ENCODE measurements around the gene ADRM1. TPM values are rescaled to one million over a fixed set of nuclear protein-coding genes. Genes with fewer than 3 reads are reported as not detected.

Gene ADRM1
- total and polyA plus RNA-seq, 8 donors = 30.0 to 96.9 (median 43.5) TPM

GRCh38 chr20:62296724-62297448 is 5.9 kb upstream of the ADRM1 start:
- DNase-seq (peak in 1 of 4 donors; percentile 68), ATAC-seq (no peak)
- Histone ChIP-seq H3K27ac (no peak overlapping the region), H3K36me3 (peaks cover 0 to 70% of the 10 kb centered on the region in 2 donors), H3K9me3 (no peaks in the 10 kb centered on the region), H3K4me3 (no peak overlapping the region), H3K27me3 (no peaks in the 10 kb centered on the region), H3K4me1 (peaks cover 0 to 4% of the 10 kb centered on the region in 2 donors)
- intact Hi-C loops (cut with DNase I) = no loop called here
- TF ChIP-seq CTCF (IDR thresholded peaks at IDR 0.05) = no peak

DNA sequence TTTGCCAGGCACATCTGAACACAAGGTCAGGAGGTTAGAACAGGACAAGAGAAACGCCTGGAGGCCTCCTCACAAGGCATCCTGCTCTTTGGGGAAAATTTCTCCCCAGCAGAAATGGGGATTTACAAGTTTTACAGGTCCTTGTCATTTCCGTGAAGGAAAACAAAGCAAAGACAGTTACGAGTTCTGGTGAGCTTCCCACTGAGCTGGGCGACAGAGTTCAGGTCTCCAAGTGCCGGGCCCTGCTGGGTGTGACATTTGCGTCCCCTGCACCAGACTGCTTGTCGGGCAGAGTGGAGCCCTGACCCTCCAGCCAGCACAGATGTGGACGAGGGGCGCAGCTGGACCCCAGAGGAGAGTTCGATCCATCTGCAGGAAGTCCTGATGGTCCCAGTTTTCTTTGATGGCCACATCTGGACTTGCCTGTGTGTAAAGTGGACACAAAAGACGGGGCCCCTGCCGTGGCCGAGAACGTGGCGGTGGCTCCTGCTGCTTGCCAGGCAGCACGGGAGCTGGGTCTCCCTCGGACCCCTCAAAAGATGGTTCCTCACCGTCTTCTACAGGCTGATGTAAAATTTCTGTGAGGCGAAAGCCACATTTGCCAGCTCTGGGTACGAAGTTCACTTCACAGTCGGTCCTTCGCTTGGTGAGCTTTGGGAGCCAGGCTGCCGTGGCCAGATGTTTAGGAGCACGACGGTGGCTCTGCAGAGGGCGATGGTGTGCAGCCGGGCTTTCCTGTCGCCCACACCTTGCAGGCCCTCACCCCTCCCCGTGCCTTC is 5.2 kb upstream of the ADRM1 start:
- Histone ChIP-seq H3K27ac (no peak overlapping the region), H3K4me3 (no peak overlapping the region), H3K36me3 (peaks cover 0 to 62% of the 10 kb centered on the region in 2 donors), H3K9me3 (no peaks in the 10 kb centered on the region), H3K27me3 (no peaks in the 10 kb centered on the region), H3K4me1 (peaks cover 0 to 4% of the 10 kb centered on the region in 2 donors)
- no peak for TF ChIP-seq CTCF (IDR thresholded peaks at IDR 0.05)
- intact Hi-C loops (cut with DNase I) = no loop called here
- ATAC-seq = no peak
- DNase-seq = peak in 1 of 4 donors; percentile 65

GRCh38 chr20:62298577-62299249 is 4.1 kb upstream of the ADRM1 start:
- no peak overlapping the region for H3K4me3 ChIP-seq
- DNase-seq (peak in 1 of 4 donors; percentile 74), ATAC-seq (no peak)
- H3K27me3 ChIP-seq = no peaks in the 10 kb centered on the region
- no peak overlapping the region for H3K27ac ChIP-seq
- H3K9me3 ChIP-seq = no peaks in the 10 kb centered on the region
- peaks cover 0 to 9% of the 10 kb centered on the region in 2 donors for H3K4me1 ChIP-seq
- TF ChIP-seq CTCF (IDR thresholded peaks at IDR 0.05) = no peak
- H3K36me3 ChIP-seq = peaks cover 0 to 52% of the 10 kb centered on the region in 2 donors
- intact Hi-C loops (cut with DNase I) = no loop called here

DNA sequence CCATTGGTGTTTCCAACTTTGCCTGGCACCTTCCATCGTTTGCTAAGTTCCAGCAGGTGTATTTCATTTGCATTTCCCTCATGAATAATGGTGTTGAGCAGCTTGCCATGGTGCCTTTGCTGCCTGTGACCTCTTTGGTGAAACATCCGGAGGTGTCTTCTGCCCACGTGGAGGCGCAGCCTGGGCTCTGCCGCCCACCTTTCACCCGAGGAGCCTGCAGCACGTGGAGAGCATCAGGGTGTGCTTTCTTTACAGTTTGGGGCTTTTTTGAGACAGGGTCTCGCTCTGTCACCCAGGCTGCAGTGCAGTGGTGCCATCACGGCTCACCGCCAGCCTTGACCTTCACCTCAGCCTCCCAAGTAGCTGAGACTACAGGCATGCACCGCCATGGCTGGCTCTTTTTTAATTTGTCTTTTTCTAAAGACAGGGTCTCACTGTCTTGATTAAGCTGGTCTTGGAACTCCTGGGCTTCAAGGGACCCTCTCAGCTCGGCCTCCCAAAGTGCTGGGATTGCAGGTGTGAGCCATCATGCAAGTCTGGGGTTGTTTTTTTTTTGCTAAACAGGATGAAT is 3.0 kb upstream of the ADRM1 start:
- intact Hi-C loops (cut with DNase I) = loop anchor here (5.0 to 10.0 kb wide), 2 partner anchors 75 to 83 kb away; no protein-coding TSS in a partner anchor
- no peaks in the 10 kb centered on the region for H3K27me3 ChIP-seq
- DNase-seq (peak in 1 of 4 donors; percentile 50), ATAC-seq (no peak)
- H3K27ac ChIP-seq = no peak overlapping the region
- H3K9me3 ChIP-seq = no peaks in the 10 kb centered on the region
- H3K4me1 ChIP-seq = peaks cover 8 to 20% of the 10 kb centered on the region in 2 donors
- no peak overlapping the region for H3K4me3 ChIP-seq
- TF ChIP-seq CTCF (IDR thresholded peaks at IDR 0.05) = no peak
- peaks cover 0 to 51% of the 10 kb centered on the region in 2 donors for H3K36me3 ChIP-seq

Measured in left lung (tissue), 10 donors.